A549 (cell line): ENCODE measurements around the gene RIOK1. TPM values are rescaled to one million over a fixed set of nuclear protein-coding genes. Genes with fewer than 3 reads are reported as not detected.

Experiments used
- ATAC-seq, 2 experiments: fragments of 200-7000 bp in 1 of 2; fragments of >200 bp in 1 of 2; cut with Nextera tagmentation in 1 of 2; cut with Tn5 transposase in 1 of 2; 3 replicates each; pipeline versions ENCODE4 v1.8.0 to v1.9.1; 2018 to 2020; ENCODE audit warnings: mild to moderate bottlenecking in 1 of 2, moderate library complexity in 1 of 2
- CTCF ChIA-PET: fragments of 300-600 bp; sonication (Branson Sonifier 250); formaldehyde crosslinking; extraction: SDS; loops from one replicate; lab custom pipeline; 2021; ENCODE audit warnings: antibody characterized with exemption, inconsistent platforms; lab: Yijun Ruan, JAX
- POLR2A ChIA-PET: fragments of 350-600 bp; formaldehyde crosslinking; extraction: SDS; loops from one replicate; lab custom pipeline; 2021; ENCODE audit warnings: antibody characterized with exemption, inconsistent platforms; lab: Yijun Ruan, JAX
- DNase-seq, 2 experiments: peaks; one replicate each; pipeline versions ENCODE4 v3.0.0 to v3.0.0-alpha.2; 2011 to 2016; ENCODE audit warnings: low read depth in 1 of 2, low spot score in 1 of 2
- FAIRE-seq: peaks from 2 replicates; lab custom pipeline; 2011; peaks lifted over from hg19 to GRCh38; lab: Jason Lieb, UNC
- H3K27ac ChIP-seq, 2 experiments: fragments of >200 bp; sonication (Bioruptor Twin); formaldehyde crosslinking; 3 replicates each; pipeline ENCODE4 v1.5.1; 2016 to 2017
- H3K4me1 ChIP-seq: fragments of >200 bp; sonication (Bioruptor Twin); formaldehyde crosslinking; 3 replicates; pipeline ENCODE4 v1.6.1; 2016
- H3K4me2 ChIP-seq: fragments of >200 bp; sonication (Bioruptor Twin); formaldehyde crosslinking; 3 replicates; pipeline ENCODE4 v1.6.1; 2016
- H3K4me3 ChIP-seq: fragments of >200 bp; sonication (Bioruptor Twin); formaldehyde crosslinking; 3 replicates; pipeline ENCODE4 v1.5.1; 2016
- H3K9me3 ChIP-seq: fragments of >200 bp; sonication (Bioruptor Twin); formaldehyde crosslinking; 3 replicates; pipeline ENCODE4 v1.6.1; 2016
- BCL3 ChIP-seq: fragments of >200 bp; sonication (Bioruptor Twin); formaldehyde crosslinking; IDR thresholded peaks from 3 replicates; pipeline ENCODE4 v1.6.1; 2016
- CEBPB ChIP-seq, 2 experiments: fragments of >200 bp in 1 of 2; sonication (Bioruptor Twin) in 1 of 2; formaldehyde crosslinking in 1 of 2; IDR thresholded peaks; 2 replicates each; pipeline ENCODE4 v1.6.1; 2012 to 2016
- CHD4 ChIP-seq: fragments of 200-600 bp; sonication (generic); IDR thresholded peaks from 2 replicates; pipeline ENCODE4 v1.6.1; 2016; ENCODE audit warnings: antibody characterized with exemption, mild to moderate bottlenecking, borderline replicate concordance
- E2F6 ChIP-seq: IDR thresholded peaks from 2 replicates; pipeline ENCODE4 v1.6.1; 2012; ENCODE audit warnings: low read depth, borderline replicate concordance
- EP300 ChIP-seq, 2 experiments: fragments of >200 bp; sonication (Bioruptor Twin); formaldehyde crosslinking; IDR thresholded peaks; 2 replicates in 1 of 2; 3 replicates in 1 of 2; pipeline ENCODE4 v1.6.1; 2016 to 2017
- ESRRA ChIP-seq: fragments of 150-350 bp; IDR thresholded peaks from 2 replicates; pipeline ENCODE4 v1.6.1; 2014; ENCODE audit warnings: mild to moderate bottlenecking, low read length, borderline replicate concordance
- FOSB ChIP-seq: fragments of 250-450 bp; sonication (Bioruptor Pico); IDR thresholded peaks from 2 replicates; pipeline ENCODE4 v1.5.0; 2020; ENCODE audit warnings: mild to moderate bottlenecking, moderate library complexity
- GATA3 ChIP-seq: IDR thresholded peaks from 2 replicates; pipeline ENCODE4 v1.6.1; 2012; ENCODE audit warnings: borderline replicate concordance
- HDAC2 ChIP-seq: fragments of 200-600 bp; sonication (generic); IDR thresholded peaks from 2 replicates; pipeline ENCODE4 v1.6.1; 2016
- HEYL ChIP-seq: fragments of 250-450 bp; sonication (Bioruptor Pico); IDR thresholded peaks from 2 replicates; pipeline ENCODE4 v1.8.0; 2021; ENCODE audit warnings: mild to moderate bottlenecking, moderate library complexity
- HOXA7 ChIP-seq: fragments of 250-450 bp; sonication (Bioruptor Pico); IDR thresholded peaks from 2 replicates; pipeline ENCODE4 v1.5.0; 2020; ENCODE audit warnings: mild to moderate bottlenecking, moderate library complexity
- HOXB13 ChIP-seq: fragments of 250-450 bp; sonication (Bioruptor Pico); IDR thresholded peaks from 2 replicates; pipeline ENCODE4 v1.5.0; 2020; ENCODE audit warnings: low read depth, mild to moderate bottlenecking, moderate library complexity
- HOXB5 ChIP-seq: fragments of 250-450 bp; sonication (Bioruptor Pico); IDR thresholded peaks from 2 replicates; pipeline ENCODE4 v1.5.0; 2020; ENCODE audit warnings: mild to moderate bottlenecking, moderate library complexity
- JUN ChIP-seq, 2 experiments: fragments of >200 bp; sonication (Bioruptor Twin); formaldehyde crosslinking; IDR thresholded peaks; 2 replicates in 1 of 2; 3 replicates in 1 of 2; pipeline ENCODE4 v1.6.1; 2016 to 2017
- JUNB ChIP-seq: fragments of >200 bp; sonication (Bioruptor Twin); formaldehyde crosslinking; IDR thresholded peaks from 2 replicates; pipeline ENCODE4 v1.6.1; 2016
- MAFK ChIP-seq: fragments of 450-650 bp; IDR thresholded peaks from 2 replicates; pipeline ENCODE4 v1.6.1; 2014; ENCODE audit not compliant: partially characterized antibody
- MAX ChIP-seq: IDR thresholded peaks from 2 replicates; pipeline ENCODE4 v1.6.1; 2012
- MAZ ChIP-seq: fragments of 150-350 bp; IDR thresholded peaks from 2 replicates; pipeline ENCODE4 v1.6.1; 2014; ENCODE audit warnings: antibody characterized with exemption, low read depth, low read length, borderline replicate concordance
- MYC ChIP-seq: IDR thresholded peaks from 2 replicates; pipeline ENCODE4 v1.6.1; 2012; ENCODE audit warnings: mild to moderate bottlenecking, inconsistent platforms, low read length, improper control_type of control experiment, borderline replicate concordance
- PHF8 ChIP-seq: fragments of 200-600 bp; sonication (generic); IDR thresholded peaks from 2 replicates; pipeline ENCODE4 v1.6.1; 2016; ENCODE audit warnings: low read depth, mild to moderate bottlenecking, antibody characterized with exemption, moderate library complexity, borderline replicate concordance
- POLR2A ChIP-seq: IDR thresholded peaks from 2 replicates; pipeline ENCODE4 v1.6.1; 2012; ENCODE audit warnings: mild to moderate bottlenecking, low read length
- POLR2AphosphoS2 ChIP-seq: conservative IDR thresholded peaks from 2 replicates; pipeline ENCODE4 v1.6.1; 2012; ENCODE audit warnings: low read length, improper control_type of control experiment, inconsistent platforms
- RAD21 ChIP-seq, 2 experiments: fragments of >200 bp in 1 of 2; sonication (Bioruptor Twin) in 1 of 2; formaldehyde crosslinking in 1 of 2; IDR thresholded peaks in 1 of 2; conservative IDR thresholded peaks in 1 of 2; 2 replicates in 1 of 2; 3 replicates in 1 of 2; pipeline ENCODE4 v1.6.1; 2012 to 2018; ENCODE audit warnings: inconsistent platforms in 1 of 2
- RFX5 ChIP-seq: fragments of 450-650 bp; IDR thresholded peaks from 2 replicates; pipeline ENCODE4 v1.7.1; 2014; ENCODE audit warnings: antibody characterized with exemption, mild to moderate bottlenecking, moderate library complexity
- RNF2 ChIP-seq: fragments of 200-600 bp; sonication (generic); IDR thresholded peaks from 2 replicates; pipeline ENCODE4 v1.6.1; 2016; ENCODE audit warnings: low read depth, mild to moderate bottlenecking, antibody characterized with exemption, moderate library complexity, borderline replicate concordance
- SMC3 ChIP-seq: fragments of >200 bp; sonication (Bioruptor Twin); formaldehyde crosslinking; IDR thresholded peaks from 3 replicates; pipeline ENCODE4 v1.6.1; 2018; ENCODE audit warnings: inconsistent platforms
- TP53 ChIP-seq: fragments of 250-450 bp; sonication (Bioruptor Pico); IDR thresholded peaks from 2 replicates; pipeline ENCODE4 v1.5.0; 2021; ENCODE audit warnings: mild to moderate bottlenecking, moderate library complexity
- ZC3H11A ChIP-seq: fragments of 450-650 bp; IDR thresholded peaks from 2 replicates; pipeline ENCODE4 v1.6.1; 2014; ENCODE audit warnings: antibody characterized with exemption, mild to moderate bottlenecking
- WGBS: methylation state at CpG from one replicate; pipeline ENCODE4 v1.1.6; 2017; ENCODE audit errors: missing lambda C conversion rate; 5-methylcytosine and 5-hydroxymethylcytosine counted together
- polyA minus RNA-seq: library from RNA; depleted of rRNA, polyadenylated mRNA; stranded (reverse); fragments of >200 nt; gene quantifications from 2 replicates; pipeline ENCODE4 v1.2.3, GENCODE V29; 2011; rRNA and poly(A)+ RNA removed
- polyA plus RNA-seq, 4 experiments: library from polyadenylated mRNA; depleted of rRNA in 3 of 4; stranded (reverse); fragments of >200 nt; fragmentation: RNase III in 1 of 4; extraction: RNeasy Plus Mini Kit Qiagen cat#74134 plus additional on column Dnase treatment in 1 of 4; gene quantifications; 2 replicates in 3 of 4; 3 replicates in 1 of 4; pipeline ENCODE4 v1.2.3, GENCODE V29; 2011 to 2017

The RIOK1 gene
- polyA plus RNA-seq (2011; rRNA removed), result 20.4 and 24.6 TPM in 2 replicates
- polyA plus RNA-seq (2012; cell fraction: cytosol; rRNA removed), result 11.6 and 11.8 TPM in 2 replicates
- polyA plus RNA-seq (2012; cell fraction: nucleus; rRNA removed), result 10.7 and 11.2 TPM in 2 replicates
- 16.1 to 19.7 TPM (median 16.1 TPM) in 3 replicates for polyA plus RNA-seq (2017; fragmentation: RNase III; extraction: RNeasy Plus Mini Kit Qiagen cat#74134 plus additional on column Dnase treatment)
- 17.0 and 17.1 TPM in 2 replicates for polyA minus RNA-seq

- peak; percentile 89 to 95 for DNase-seq
- H3K27ac ChIP-seq, result peak within 1 kb of the TSS; percentile 92 to 99
- H3K4me2 ChIP-seq, result peak within 1 kb of the TSS; percentile 90
- ATAC-seq, result peak; percentile 99 to 100
- peaks cover 24% of the 10 kb centered on the region for H3K4me1 ChIP-seq
- no peak for TF ChIP-seq JUNB
- peak; percentile 78 to 86; a peak in 4 of 5 replicates for TF ChIP-seq JUN (IDR thresholded peaks at IDR 0.05)
- TF ChIP-seq POLR2AphosphoS2, result no peak
- TF ChIP-seq HOXA7, result no peak
- no peak for TF ChIP-seq ESRRA
- 0 out of 3 replicates have a peak, but pooled peaks have one; percentile 12 for TF ChIP-seq SMC3
- no peak for TF ChIP-seq FOSB (CRISPR knock-in tag)
- 0 out of 2 replicates have a peak, but pooled peaks have one; percentile 16 for TF ChIP-seq HOXB5 (CRISPR knock-in tag)
- 0 out of 2 replicates have a peak, but pooled peaks have one; percentile 33 for TF ChIP-seq MAZ
- TF ChIP-seq MAFK, result no peak
- TF ChIP-seq ZC3H11A, result no peak
- TF ChIP-seq RFX5, result no peak
- TF ChIP-seq MYC, result peak; percentile 88
- TF ChIP-seq MAX, result peak; percentile 96
- peak; percentile 62; the same call in 2 of the 3 replicates for TF ChIP-seq BCL3
- TF ChIP-seq HDAC2, result no peak
- peak; percentile 45; the same call in 1 of the 2 replicates for TF ChIP-seq HOXB13 (CRISPR knock-in tag)
- TF ChIP-seq PHF8, result peak; percentile 72
- TF ChIP-seq EP300 (IDR thresholded peaks at IDR 0.05), result no peak
- peak; percentile 65 for TF ChIP-seq POLR2A
- TF ChIP-seq GATA3, result 0 out of 2 replicates have a peak, but pooled peaks have one; percentile 6
- peak; percentile 71 for TF ChIP-seq E2F6
- H3K4me3 ChIP-seq, result peak within 1 kb of the TSS; percentile 71
- POLR2A ChIA-PET, result interaction anchor here (0.5 to 1.9 kb wide), 9 partner anchors 67 to 703 kb away, joined by 3 to 7 read pairs (median 4); partner anchors contain the start of genes DSP, SNRNP48 and SSR1
- no peak for FAIRE-seq
- CTCF ChIA-PET, result interaction anchor here (1.5 to 2.1 kb wide), 2 partner anchors 92 to 114 kb away, joined by 3 to 10 read pairs; no protein-coding TSS in a partner anchor
- 0% methylated on average over 11 of the region's 62 CpGs for WGBS
- H3K9me3 ChIP-seq, result no peaks in the 10 kb centered on the region
Observed at GRCh38 chr6:7389451-7390225, at the start of gene RIOK1, which contains the start of gene CAGE1. RIOK1 (plus strand) TSS chr6:7389808; CDS start chr6:7390003, 195 bp downstream. CAGE1 (minus strand) TSS chr6:7389742; CDS start chr6:7387173, 2,569 bp downstream.

- no peak overlapping the region for H3K27ac ChIP-seq
- no peaks in the 10 kb centered on the region for H3K9me3 ChIP-seq
- no peaks in the 10 kb centered on the region for H3K4me1 ChIP-seq
- 85% methylated on average over 3 of the region's 3 CpGs for WGBS
- CTCF ChIA-PET, result no interaction called here
- H3K4me3 ChIP-seq, result no peak overlapping the region
- TF ChIP-seq TP53, result no peak
- TF ChIP-seq GATA3, result no peak
- no peak for TF ChIP-seq CEBPB (IDR thresholded peaks at IDR 0.05)
- TF ChIP-seq RNF2, result no peak
- TF ChIP-seq POLR2A, result no peak
- TF ChIP-seq CHD4, result no peak
- no peak for TF ChIP-seq RAD21 (conservative IDR thresholded peaks at IDR 0.05 in 1 of 2, IDR thresholded peaks at IDR 0.05 in 1 of 2)
- TF ChIP-seq HOXB13 (CRISPR knock-in tag), result no peak
- no peak for TF ChIP-seq HEYL (CRISPR knock-in tag)
- ATAC-seq, result no peak
- no peak for DNase-seq
- FAIRE-seq, result no peak
- no peak overlapping the region for H3K4me2 ChIP-seq
- POLR2A ChIA-PET, result no interaction called here
Observed at GRCh38 chr6:7341271-7341670, 48.3 kb upstream of the RIOK1 start.
